ENCODE measurements around the gene SLC9A7.

GRCh38 chrX:46755671-46756070, 3.2 kb downstream of the SLC9A7 start:
- TF ChIP-seq ZZZ3 (CRISPR knock-in tag; IDR thresholded peaks at IDR 0.05; ENCODE audit: borderline replicate concordance) (no peak), POLR2AphosphoS2 (IDR thresholded peaks at IDR 0.05; ENCODE audit: low read depth, low read length) (no peak), CTCF (CRISPR knock-in tag; IDR thresholded peaks at IDR 0.05) (no peak), ZNF616 (CRISPR knock-in tag; IDR thresholded peaks at IDR 0.05; ENCODE audit: low read depth) (no peak), EZH2 (conservative IDR thresholded peaks at IDR 0.05; ENCODE audit: low read depth, low read length) (no peak), ZNF703 (CRISPR knock-in tag; IDR thresholded peaks at IDR 0.05; ENCODE audit: borderline replicate concordance) (no peak), FOXA3 (CRISPR knock-in tag; IDR thresholded peaks at IDR 0.05) (no peak)
- TF ChIP-seq, protein P1, sequence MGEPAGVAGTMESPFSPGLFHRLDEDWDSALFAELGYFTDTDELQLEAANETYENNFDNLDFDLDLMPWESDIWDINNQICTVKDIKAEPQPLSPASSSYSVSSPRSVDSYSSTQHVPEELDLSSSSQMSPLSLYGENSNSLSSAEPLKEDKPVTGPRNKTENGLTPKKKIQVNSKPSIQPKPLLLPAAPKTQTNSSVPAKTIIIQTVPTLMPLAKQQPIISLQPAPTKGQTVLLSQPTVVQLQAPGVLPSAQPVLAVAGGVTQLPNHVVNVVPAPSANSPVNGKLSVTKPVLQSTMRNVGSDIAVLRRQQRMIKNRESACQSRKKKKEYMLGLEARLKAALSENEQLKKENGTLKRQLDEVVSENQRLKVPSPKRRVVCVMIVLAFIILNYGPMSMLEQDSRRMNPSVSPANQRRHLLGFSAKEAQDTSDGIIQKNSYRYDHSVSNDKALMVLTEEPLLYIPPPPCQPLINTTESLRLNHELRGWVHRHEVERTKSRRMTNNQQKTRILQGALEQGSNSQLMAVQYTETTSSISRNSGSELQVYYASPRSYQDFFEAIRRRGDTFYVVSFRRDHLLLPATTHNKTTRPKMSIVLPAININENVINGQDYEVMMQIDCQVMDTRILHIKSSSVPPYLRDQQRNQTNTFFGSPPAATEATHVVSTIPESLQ (CRISPR knock-in tag; conservative IDR thresholded peaks at IDR 0.05): no peak
- TF ChIP-seq, protein P2, sequence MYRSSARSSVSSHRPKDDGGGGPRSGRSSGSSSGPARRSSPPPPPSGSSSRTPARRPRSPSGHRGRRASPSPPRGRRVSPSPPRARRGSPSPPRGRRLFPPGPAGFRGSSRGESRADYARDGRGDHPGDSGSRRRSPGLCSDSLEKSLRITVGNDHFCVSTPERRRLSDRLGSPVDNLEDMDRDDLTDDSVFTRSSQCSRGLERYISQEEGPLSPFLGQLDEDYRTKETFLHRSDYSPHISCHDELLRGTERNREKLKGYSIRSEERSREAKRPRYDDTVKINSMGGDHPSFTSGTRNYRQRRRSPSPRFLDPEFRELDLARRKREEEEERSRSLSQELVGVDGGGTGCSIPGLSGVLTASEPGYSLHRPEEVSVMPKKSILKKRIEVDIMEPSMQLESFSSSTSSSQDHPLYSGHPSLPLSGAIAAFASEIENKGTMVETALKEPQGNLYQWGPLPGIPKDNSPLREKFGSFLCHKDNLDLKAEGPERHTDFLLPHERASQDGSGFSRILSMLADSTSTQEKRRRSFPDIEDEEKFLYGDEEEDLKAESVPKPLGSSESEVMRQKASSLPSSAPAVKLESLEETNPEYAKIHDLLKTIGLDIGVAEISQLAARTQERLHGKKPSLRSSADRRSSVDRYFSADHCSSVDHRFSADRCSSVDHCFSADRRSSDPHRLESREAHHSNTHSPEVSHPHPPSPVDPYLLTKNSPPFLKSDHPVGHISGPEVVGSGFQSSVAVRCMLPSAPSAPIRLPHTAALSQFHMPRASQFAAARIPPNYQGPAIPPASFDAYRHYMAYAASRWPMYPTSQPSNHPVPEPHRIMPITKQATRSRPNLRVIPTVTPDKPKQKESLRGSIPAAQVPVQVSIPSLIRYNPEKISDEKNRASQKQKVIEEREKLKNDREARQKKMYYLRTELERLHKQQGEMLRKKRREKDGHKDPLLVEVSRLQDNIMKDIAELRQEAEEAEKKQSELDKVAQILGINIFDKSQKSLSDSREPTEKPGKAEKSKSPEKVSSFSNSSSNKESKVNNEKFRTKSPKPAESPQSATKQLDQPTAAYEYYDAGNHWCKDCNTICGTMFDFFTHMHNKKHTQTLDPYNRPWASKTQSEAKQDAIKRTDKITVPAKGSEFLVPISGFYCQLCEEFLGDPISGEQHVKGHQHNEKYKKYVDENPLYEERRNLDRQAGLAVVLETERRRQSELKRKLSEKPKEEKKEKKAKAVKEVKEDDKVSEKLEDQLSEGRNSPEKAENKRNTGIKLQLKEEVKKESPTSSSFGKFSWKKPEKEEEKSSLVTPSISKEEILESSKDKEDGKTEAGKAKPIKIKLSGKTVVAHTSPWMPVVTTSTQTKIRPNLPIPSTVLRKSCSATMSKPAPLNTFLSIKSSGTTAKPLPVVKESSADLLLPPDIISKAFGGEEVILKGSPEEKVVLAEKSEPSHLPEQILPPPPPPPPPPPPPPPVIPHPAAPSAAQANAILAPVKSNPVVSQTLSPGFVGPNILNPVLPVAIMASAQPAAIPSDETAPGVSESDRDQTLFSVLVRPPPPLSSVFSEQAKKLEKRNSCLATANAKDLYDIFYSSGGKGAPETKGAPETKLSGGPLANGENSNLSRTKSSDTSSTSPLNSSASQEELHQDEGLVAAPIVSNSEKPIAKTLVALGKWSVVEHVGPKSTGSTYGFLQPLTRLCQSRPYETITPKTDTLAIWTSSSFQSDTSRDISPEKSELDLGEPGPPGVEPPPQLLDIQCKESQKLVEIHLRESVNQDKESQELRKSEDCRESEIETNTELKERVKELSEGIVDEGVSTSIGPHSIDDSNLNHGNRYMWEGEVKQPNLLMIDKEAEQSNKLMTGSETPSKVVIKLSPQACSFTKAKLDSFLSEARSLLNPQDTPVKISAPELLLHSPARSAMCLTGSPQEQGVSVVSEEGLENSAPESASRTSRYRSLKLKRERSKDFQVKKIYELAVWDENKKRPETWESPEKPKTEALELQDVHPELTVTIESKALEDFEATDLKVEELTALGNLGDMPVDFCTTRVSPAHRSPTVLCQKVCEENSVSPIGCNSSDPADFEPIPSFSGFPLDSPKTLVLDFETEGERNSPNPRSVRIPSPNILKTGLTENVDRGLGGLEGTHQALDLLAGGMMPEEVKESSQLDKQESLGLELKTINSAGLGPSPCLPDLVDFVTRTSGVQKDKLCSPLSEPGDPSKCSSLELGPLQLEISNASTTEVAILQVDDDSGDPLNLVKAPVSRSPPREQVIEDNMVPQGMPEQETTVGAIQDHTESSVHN (CRISPR knock-in tag; IDR thresholded peaks at IDR 0.05): no peak

Data from HepG2 (cell line).